IPS DF 6.9 (cell line): ENCODE measurements around the gene PPP1R9A.

Experiments used
- DNase-seq: peaks from one replicate; pipeline ENCODE4 v3.0.0-alpha.2; 2013; ENCODE audit warnings: low read depth, low spot score
- H3K27ac ChIP-seq: one replicate; pipeline ENCODE4 v1.5.1; 2013; ENCODE audit warnings: low read length, control low read depth
- H3K27me3 ChIP-seq: 2 replicates; pipeline ENCODE4 v1.6.1; 2013; ENCODE audit warnings: mild to moderate bottlenecking, low read length; ENCODE audit not compliant: control insufficient read depth, insufficient read depth
- H3K36me3 ChIP-seq: 2 replicates; pipeline ENCODE4 v1.6.1; 2013; ENCODE audit warnings: low read length; ENCODE audit not compliant: control insufficient read depth, insufficient read depth
- H3K4me1 ChIP-seq: 2 replicates; pipeline ENCODE4 v1.6.1; 2013; ENCODE audit warnings: low read length; ENCODE audit not compliant: control insufficient read depth, insufficient read depth
- H3K4me3 ChIP-seq: 2 replicates; pipeline ENCODE4 v1.5.1; 2013; ENCODE audit warnings: mild to moderate bottlenecking, low read length
- H3K9me3 ChIP-seq: 2 replicates; pipeline ENCODE4 v1.6.1; 2013; ENCODE audit warnings: low read length, inconsistent platforms; ENCODE audit not compliant: control insufficient read depth, insufficient read depth
- WGBS: extraction: QIAGEN DNeasy Blood & Tissue Kit; methylation state at CpG from one replicate; pipeline ENCODE4 v1.1.7; 2013; ENCODE audit warnings: mixed read lengths, missing lambda C conversion rate; ENCODE audit not compliant: insufficient read length, insufficient coverage; 5-methylcytosine and 5-hydroxymethylcytosine counted together

The PPP1R9A gene

GRCh38 chr7:95027234-95027872 is 120.0 kb downstream of the PPP1R9A start:
- Histone ChIP-seq H3K36me3 (no peaks in the 10 kb centered on the region), H3K27ac (no peak overlapping the region), H3K4me3 (no peak overlapping the region), H3K4me1 (no peaks in the 10 kb centered on the region), H3K9me3 (no peaks in the 10 kb centered on the region), H3K27me3 (no peaks in the 10 kb centered on the region)
- no peak for DNase-seq
- WGBS, result no CpG with 5 or more reads among the region's 11 CpGs

- no peaks in the 10 kb centered on the region for H3K9me3 ChIP-seq
- no peak for DNase-seq
- WGBS, result no CpG with 5 or more reads among the region's 1 CpG
- H3K27ac ChIP-seq, result no peak overlapping the region
- no peaks in the 10 kb centered on the region for H3K36me3 ChIP-seq
- H3K4me1 ChIP-seq, result no peaks in the 10 kb centered on the region
- no peaks in the 10 kb centered on the region for H3K27me3 ChIP-seq
- no peak overlapping the region for H3K4me3 ChIP-seq
Observed at GRCh38 chr7:95028683-95029082, 121.3 kb downstream of the PPP1R9A start.

GRCh38 chr7:95035295-95035694 is 127.9 kb downstream of the PPP1R9A start:
- Histone ChIP-seq H3K9me3 (no peaks in the 10 kb centered on the region), H3K27me3 (no peaks in the 10 kb centered on the region), H3K36me3 (no peaks in the 10 kb centered on the region), H3K27ac (no peak overlapping the region), H3K4me1 (no peaks in the 10 kb centered on the region), H3K4me3 (no peak overlapping the region)
- no peak for DNase-seq

GRCh38 chr7:95041031-95041430 is 133.6 kb downstream of the PPP1R9A start:
- Histone ChIP-seq H3K36me3 (no peaks in the 10 kb centered on the region), H3K4me1 (no peaks in the 10 kb centered on the region), H3K4me3 (no peak overlapping the region), H3K9me3 (no peaks in the 10 kb centered on the region), H3K27ac (no peak overlapping the region), H3K27me3 (no peaks in the 10 kb centered on the region)
- no peak for DNase-seq
- WGBS, result no CpG with 5 or more reads among the region's 4 CpGs

- Histone ChIP-seq H3K9me3 (no peaks in the 10 kb centered on the region), H3K36me3 (no peaks in the 10 kb centered on the region), H3K27ac (no peak overlapping the region), H3K27me3 (no peaks in the 10 kb centered on the region), H3K4me1 (no peaks in the 10 kb centered on the region), H3K4me3 (no peak overlapping the region)
- WGBS, result no CpG with 5 or more reads among the region's 8 CpGs
- no peak for DNase-seq
Observed at GRCh38 chr7:95045236-95045923, 138.0 kb downstream of the PPP1R9A start.

- Histone ChIP-seq H3K4me3 (no peak overlapping the region), H3K4me1 (no peaks in the 10 kb centered on the region), H3K27me3 (no peaks in the 10 kb centered on the region), H3K36me3 (no peaks in the 10 kb centered on the region), H3K9me3 (no peaks in the 10 kb centered on the region), H3K27ac (no peak overlapping the region)
- WGBS, result no CpG with 5 or more reads among the region's 7 CpGs
- DNase-seq, result no peak
Observed at GRCh38 chr7:95046494-95047240, 139.3 kb downstream of the PPP1R9A start.

GRCh38 chr7:95047291-95047690 is 139.9 kb downstream of the PPP1R9A start:
- H3K27me3 ChIP-seq, result no peaks in the 10 kb centered on the region
- no peak overlapping the region for H3K4me3 ChIP-seq
- H3K27ac ChIP-seq, result no peak overlapping the region
- H3K9me3 ChIP-seq, result no peaks in the 10 kb centered on the region
- no peak for DNase-seq
- H3K4me1 ChIP-seq, result no peaks in the 10 kb centered on the region
- no peaks in the 10 kb centered on the region for H3K36me3 ChIP-seq

- H3K4me1 ChIP-seq, result no peaks in the 10 kb centered on the region
- H3K27me3 ChIP-seq, result no peaks in the 10 kb centered on the region
- DNase-seq, result no peak
- H3K36me3 ChIP-seq, result no peaks in the 10 kb centered on the region
- WGBS, result no CpG with 5 or more reads among the region's 2 CpGs
- H3K9me3 ChIP-seq, result no peaks in the 10 kb centered on the region
- no peak overlapping the region for H3K27ac ChIP-seq
- no peak overlapping the region for H3K4me3 ChIP-seq
Observed at GRCh38 chr7:95052566-95053094, 145.2 kb downstream of the PPP1R9A start.

GRCh38 chr7:95054386-95054785 is 147.0 kb downstream of the PPP1R9A start:
- no CpG with 5 or more reads among the region's 2 CpGs for WGBS
- Histone ChIP-seq H3K4me3 (no peak overlapping the region), H3K9me3 (no peaks in the 10 kb centered on the region), H3K27ac (no peak overlapping the region), H3K36me3 (no peaks in the 10 kb centered on the region), H3K4me1 (no peaks in the 10 kb centered on the region), H3K27me3 (no peaks in the 10 kb centered on the region)
- DNase-seq, result no peak

GRCh38 chr7:95055295-95055694 is 147.9 kb downstream of the PPP1R9A start:
- DNase-seq, result no peak
- no peak overlapping the region for H3K27ac ChIP-seq
- no peaks in the 10 kb centered on the region for H3K9me3 ChIP-seq
- no peak overlapping the region for H3K4me3 ChIP-seq
- H3K4me1 ChIP-seq, result no peaks in the 10 kb centered on the region
- WGBS, result no CpG with 5 or more reads among the region's 1 CpG
- H3K27me3 ChIP-seq, result no peaks in the 10 kb centered on the region
- H3K36me3 ChIP-seq, result no peaks in the 10 kb centered on the region
